Measurements from ENCODE around the gene NPPC. TPM values are rescaled to one million over a fixed set of nuclear protein-coding genes. Genes with fewer than 3 reads are reported as not detected.
A peak's percentile ranks its signal among the peaks of the same experiment; 100 is the strongest.
"Not testable (repeated sequence)": the region's sequence is repeated elsewhere in the genome, so short reads cannot be mapped to it uniquely, and the experiment has no call there.

The NPPC gene
- total RNA-seq, 1 experiment from 2014 or later, result 1.6 TPM

GRCh38 chr2:231923951-231924888, 2.0 kb downstream of the NPPC start:
- DNase-seq (ENCODE audit: low spot score), result no peak

GRCh38 chr2:231923010-231923344, 3.2 kb downstream of the NPPC start:
- DNase-seq (ENCODE audit: low spot score), result no peak
- in situ Hi-C loops (cut with HindIII; ENCODE audit: low sequenced_read_pairs), result no loop called here

More at GRCh38 chr2:231923951-231924888, 2.0 kb downstream of the NPPC start:
- in situ Hi-C loops (cut with HindIII; ENCODE audit: low sequenced_read_pairs), result no loop called here

- in situ Hi-C loops (cut with HindIII; ENCODE audit: low sequenced_read_pairs), result no loop called here
- no peak for DNase-seq (ENCODE audit: low spot score)
Measured at GRCh38 chr2:231922311-231923009, 3.7 kb downstream of the NPPC start.

GRCh38 chr2:231920795-231921194, 5.4 kb downstream of the NPPC start:
- in situ Hi-C loops (cut with HindIII; ENCODE audit: low sequenced_read_pairs), result no loop called here

GRCh38 chr2:231920366-231920765, 5.8 kb downstream of the NPPC start:
- DNase-seq (ENCODE audit: low spot score), result no peak
- in situ Hi-C loops (cut with HindIII; ENCODE audit: low sequenced_read_pairs), result no loop called here

More at GRCh38 chr2:231920795-231921194, 5.4 kb downstream of the NPPC start:
- no peak for DNase-seq (ENCODE audit: low spot score)

GRCh38 chr2:231919341-231920035, 6.7 kb downstream of the NPPC start:
- in situ Hi-C loops (cut with HindIII; ENCODE audit: low sequenced_read_pairs), result no loop called here

DNA sequence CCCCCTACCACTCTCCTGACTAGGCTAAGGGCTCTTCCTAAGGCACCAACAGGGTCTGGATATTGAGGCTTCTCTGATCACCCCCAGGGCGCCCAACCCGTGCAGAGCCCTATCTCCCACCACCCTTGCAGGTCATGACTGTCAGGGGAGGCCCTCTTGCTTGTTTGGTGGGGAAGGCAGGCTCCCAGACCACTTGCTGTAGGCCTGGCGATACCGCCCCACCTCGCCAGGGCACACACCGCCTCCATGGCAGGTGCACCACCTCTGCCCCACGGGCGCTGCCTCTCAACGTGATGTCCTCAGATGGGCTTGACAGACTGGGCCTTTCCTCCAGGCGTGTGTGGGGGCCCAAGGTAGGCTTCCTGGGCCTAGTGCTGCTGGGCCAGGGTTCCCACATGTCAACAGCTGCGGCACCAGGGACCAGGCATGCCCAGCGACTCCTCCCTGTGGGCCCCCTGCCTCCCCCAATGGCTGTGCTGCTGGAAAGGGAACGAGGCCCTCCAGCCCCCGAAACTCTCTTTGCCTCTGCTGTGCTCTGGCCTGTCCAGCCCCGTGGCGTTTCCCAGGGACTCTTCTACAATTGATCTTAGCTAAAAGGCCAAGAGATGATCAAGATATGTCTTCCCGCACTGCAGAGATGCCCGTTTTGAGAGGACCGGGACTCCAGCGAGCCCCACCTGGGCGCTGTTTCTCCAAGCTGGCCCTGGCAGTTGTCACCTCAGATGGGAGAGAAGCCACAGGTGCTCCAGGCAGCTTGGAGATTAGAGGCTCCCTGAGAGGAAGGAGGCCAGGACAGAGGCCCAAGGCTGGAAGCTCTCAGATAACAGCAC, 7.5 kb downstream of the NPPC start:
- no peak for DNase-seq (ENCODE audit: low spot score)
- in situ Hi-C loops (cut with HindIII; ENCODE audit: low sequenced_read_pairs), result no loop called here

More at GRCh38 chr2:231919341-231920035, 6.7 kb downstream of the NPPC start:
- no peak for DNase-seq (ENCODE audit: low spot score)

DNA sequence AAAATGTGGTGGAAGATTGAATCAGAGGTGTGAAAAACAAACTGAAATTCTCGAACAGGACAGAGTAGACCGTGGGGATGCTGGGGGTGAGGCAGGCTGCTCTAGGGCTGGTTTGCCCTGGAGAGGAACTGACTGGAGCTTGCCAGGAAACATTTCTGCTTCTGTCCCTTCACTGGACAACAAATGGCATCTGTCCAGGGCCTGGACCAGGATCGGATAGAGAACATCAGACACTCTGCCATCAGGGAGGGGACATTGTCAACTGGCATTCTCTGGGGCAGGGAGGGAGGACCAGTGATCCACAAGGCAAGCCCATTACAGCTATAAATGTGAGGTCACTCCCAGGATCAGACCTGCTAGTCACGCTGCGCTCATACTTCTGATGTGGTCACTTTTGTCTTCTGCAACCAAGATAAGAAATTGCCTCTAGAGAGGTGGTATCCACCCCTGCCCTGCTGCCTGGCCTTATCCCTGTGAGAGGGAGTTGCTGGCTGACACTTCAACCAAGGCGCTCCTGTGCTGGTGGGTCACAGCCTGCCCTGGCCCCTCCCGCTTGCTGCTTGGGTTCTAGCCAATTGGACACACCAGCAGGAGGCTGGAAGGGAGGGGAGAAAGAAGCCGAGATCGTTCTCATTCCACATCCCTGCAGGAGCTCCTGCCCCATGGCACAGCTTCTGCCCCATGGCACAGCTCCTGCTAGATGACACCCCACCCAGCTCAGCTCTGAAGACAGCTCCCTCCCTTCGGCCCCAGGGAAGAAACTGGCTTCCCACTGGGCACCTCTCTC, 8.7 kb downstream of the NPPC start:
- in situ Hi-C loops (cut with HindIII; ENCODE audit: low sequenced_read_pairs), result no loop called here
- DNase-seq (ENCODE audit: low spot score), result peak; percentile 23

- in situ Hi-C loops (cut with HindIII; ENCODE audit: low sequenced_read_pairs), result no loop called here
- DNase-seq (ENCODE audit: low spot score), result no peak
Measured at GRCh38 chr2:231914077-231914690, 12.0 kb downstream of the NPPC start.

DNA sequence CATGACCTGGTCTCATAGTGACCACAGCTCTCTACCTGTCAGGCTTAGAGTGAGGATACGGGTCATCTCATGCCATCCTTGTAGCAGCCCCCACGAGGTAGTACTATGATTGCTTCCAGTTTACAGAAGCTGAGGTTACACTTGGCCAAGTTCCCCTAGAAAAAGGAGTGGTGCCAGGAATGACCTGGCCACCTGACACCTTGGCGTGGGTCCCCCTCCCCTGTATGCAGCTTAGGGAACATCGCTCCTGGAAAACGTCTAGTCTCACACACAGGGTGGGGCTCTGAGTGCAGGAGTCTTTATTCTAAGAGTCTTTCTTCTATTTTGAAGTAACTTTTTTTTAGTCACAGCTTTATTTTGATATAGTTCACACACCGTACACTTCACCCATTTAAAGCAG, 14.8 kb downstream of the NPPC start:
- DNase-seq (ENCODE audit: low spot score), result no peak
- in situ Hi-C loops (cut with HindIII; ENCODE audit: low sequenced_read_pairs), result no loop called here

DNA sequence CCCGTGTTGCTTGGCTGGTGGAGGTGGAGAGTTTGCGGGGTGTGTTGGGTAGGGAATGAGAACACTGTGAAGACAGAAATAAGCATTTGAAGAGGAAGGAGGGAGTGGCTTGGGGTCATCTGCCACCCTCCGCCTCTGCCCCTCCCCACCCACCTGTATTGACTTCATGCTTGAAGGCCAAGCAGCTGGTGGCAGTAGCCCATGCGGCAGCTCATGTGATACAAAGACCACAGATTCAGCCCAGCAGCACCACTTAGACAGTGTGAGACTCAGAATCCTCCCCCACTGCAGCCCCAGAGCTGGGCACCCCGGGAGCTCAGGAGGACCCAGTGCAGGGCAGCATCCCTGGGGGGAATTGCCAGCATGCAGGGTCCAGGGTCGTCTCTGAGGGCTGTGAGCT, 15.4 kb downstream of the NPPC start:
- no peak for DNase-seq (ENCODE audit: low spot score)
- in situ Hi-C loops (cut with HindIII; ENCODE audit: low sequenced_read_pairs), result no loop called here

GRCh38 chr2:231910161-231910560, 16.0 kb downstream of the NPPC start:
- DNase-seq (ENCODE audit: low spot score); in situ Hi-C loops (cut with HindIII; ENCODE audit: low sequenced_read_pairs): not testable (repeated sequence)

- in situ Hi-C loops (cut with HindIII; ENCODE audit: low sequenced_read_pairs), result no loop called here
- no peak for DNase-seq (ENCODE audit: low spot score)
Measured at GRCh38 chr2:231909631-231910030, 16.6 kb downstream of the NPPC start.

DNA sequence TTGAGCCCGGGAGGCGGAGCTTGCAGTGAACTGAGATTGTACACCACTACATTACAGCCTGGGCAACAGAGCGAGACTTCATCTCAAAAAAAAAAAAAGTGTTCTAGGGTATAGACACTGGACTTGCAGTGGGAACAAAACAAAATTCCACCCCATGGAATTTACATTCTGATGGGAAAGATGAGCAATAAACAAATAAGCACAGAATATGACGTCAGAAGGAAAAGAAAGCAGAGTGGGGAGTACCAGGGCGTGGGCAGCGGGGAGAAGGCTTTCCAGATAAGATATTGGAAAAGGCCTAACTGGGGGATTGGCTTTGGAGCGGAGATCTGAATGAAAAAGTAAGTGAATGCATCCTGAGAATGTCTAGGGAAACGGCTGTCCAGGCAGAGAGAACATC, 17.6 kb downstream of the NPPC start:
- DNase-seq (ENCODE audit: low spot score), result no peak
- in situ Hi-C loops (cut with HindIII; ENCODE audit: low sequenced_read_pairs), result no loop called here

DNA sequence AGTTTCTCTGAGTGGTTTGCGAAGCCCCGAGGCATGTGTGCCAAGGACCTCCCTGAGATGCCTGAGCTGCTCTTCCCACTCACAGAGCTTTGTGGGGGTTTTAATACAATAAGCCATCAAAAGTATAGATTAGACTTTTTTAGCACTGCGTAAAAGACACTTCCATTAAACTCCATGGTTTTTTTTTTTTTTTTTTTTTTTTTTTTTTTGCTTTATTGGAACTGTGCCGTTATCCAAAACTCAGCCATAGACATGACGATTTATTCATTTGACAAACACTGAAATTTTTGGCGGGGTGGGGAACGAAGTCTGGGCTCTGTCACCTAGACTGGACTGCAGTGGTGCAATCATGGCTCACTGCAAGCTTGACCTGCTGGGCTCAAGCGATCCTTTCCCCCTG, 18.4 kb downstream of the NPPC start:
- in situ Hi-C loops (cut with HindIII; ENCODE audit: low sequenced_read_pairs), result no loop called here
- DNase-seq (ENCODE audit: low spot score), result no peak

DNA sequence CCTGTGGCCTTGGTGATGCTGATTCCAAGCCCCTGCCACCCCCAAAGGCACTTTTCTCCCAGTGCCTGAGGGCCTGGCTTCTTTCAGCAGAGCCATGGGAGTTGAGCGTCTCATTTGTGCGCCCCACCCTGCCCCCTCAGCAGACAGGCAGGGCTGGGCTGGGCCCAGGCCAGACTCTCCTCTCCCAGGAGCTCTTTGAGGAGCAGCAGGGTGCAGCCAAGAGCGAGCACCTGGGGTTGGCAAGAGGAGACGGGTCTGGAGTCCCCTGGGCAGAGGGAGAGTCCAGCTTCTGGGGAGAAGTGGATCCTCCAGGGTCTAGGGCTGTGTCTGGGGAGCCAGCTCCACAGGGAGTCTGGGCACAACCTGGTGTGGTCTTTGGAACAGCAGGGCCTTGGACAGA, 21.2 kb downstream of the NPPC start:
- DNase-seq (ENCODE audit: low spot score), result no peak
- in situ Hi-C loops (cut with HindIII; ENCODE audit: low sequenced_read_pairs), result no loop called here

GRCh38 chr2:231904161-231904611, 22.0 kb downstream of the NPPC start:
- DNase-seq (ENCODE audit: low spot score), result no peak
- in situ Hi-C loops (cut with HindIII; ENCODE audit: low sequenced_read_pairs), result no loop called here

GRCh38 chr2:231902598-231902997, 23.6 kb downstream of the NPPC start:
- in situ Hi-C loops (cut with HindIII; ENCODE audit: low sequenced_read_pairs), result no loop called here
- no peak for DNase-seq (ENCODE audit: low spot score)
